H1 (cell line): ENCODE measurements around the gene TMEM165. TPM values are rescaled to one million over a fixed set of nuclear protein-coding genes. Genes with fewer than 3 reads are reported as not detected.

Experiments used
- EP300 ChIP-seq, 2 experiments: IDR thresholded peaks; 1 replicate in 1 of 2; 2 replicates in 1 of 2; pipeline ENCODE4 v1.6.1; 2011 to 2012; ENCODE audit warnings: low read depth in 2 of 2, low read length in 2 of 2, mild to moderate bottlenecking in 2 of 2, borderline replicate concordance in 1 of 2, inconsistent platforms in 1 of 2, moderate library complexity in 1 of 2
- HDAC6 ChIP-seq: IDR thresholded peaks from one replicate; pipeline ENCODE4 v1.7.1; 2012; ENCODE audit warnings: low read depth, mild to moderate bottlenecking, inconsistent platforms, low read length, moderate library complexity
- KDM5A ChIP-seq: fragments of 200-600 bp; IDR thresholded peaks from 2 replicates; pipeline ENCODE4 v1.7.1; 2012; ENCODE audit warnings: mild to moderate bottlenecking, low read length, inconsistent platforms, mixed read lengths
- RFX5 ChIP-seq: IDR thresholded peaks from 2 replicates; pipeline ENCODE4 v1.6.1; 2011; ENCODE audit warnings: low read depth, low read length, improper control_type of control experiment, borderline replicate concordance
- polyA plus RNA-seq, 7 experiments: library from polyadenylated mRNA; depleted of rRNA in 3 of 7; stranded (reverse) in 5 of 7; unstranded in 2 of 7; fragments of >200 nt in 5 of 7; fragments of 200-250 nt in 2 of 7; gene quantifications; 1 replicate in 5 of 7; 2 replicates in 1 of 7; 4 replicates in 1 of 7; pipeline versions ENCODE4 v1.2.1 to v1.2.3, GENCODE V29; 2011 to 2013; ENCODE audit warnings: missing spikeins in 2 of 7, mixed read lengths in 2 of 7
- total RNA-seq: library from RNA; stranded (reverse); fragmentation: NEBNext Ultra II Directional; extraction: Animal tissue kit (Norgen Biotek cat#: 25700); gene quantifications from 2 replicates; pipeline ENCODE4 v1.2.1, GENCODE V29; 2021

TMEM165 gene
- total and polyA plus RNA-seq, 2 of the 8 experiments (the other 6 are each of a cell fraction or from before 2014, with no cell fraction given), result 85.5 to 125 TPM

DNA sequence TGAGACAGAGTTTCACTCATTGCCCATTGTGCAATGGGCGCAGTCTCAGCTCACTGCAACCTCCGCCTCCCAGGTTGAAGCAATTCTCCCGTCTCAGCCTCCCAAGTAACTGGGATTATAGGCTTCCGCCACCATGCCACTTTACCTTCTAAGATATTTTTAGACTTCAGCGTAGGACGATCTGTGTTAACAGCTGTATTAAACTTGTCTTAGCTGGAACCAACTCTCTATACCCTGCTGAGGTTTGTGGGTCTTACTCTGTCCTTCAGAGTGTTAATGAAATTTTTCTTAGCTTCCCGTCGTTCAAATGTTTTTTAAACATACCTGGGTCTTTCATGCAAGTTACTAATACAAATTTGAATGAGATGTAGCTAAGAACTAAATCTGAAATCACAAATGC lies 14.7 kb downstream of the TMEM165 start (continued):
- TF ChIP-seq KDM5A (no peak), HDAC6 (no peak), EP300 (IDR thresholded peaks at IDR 0.05; ENCODE audit: borderline replicate concordance in 1 of 2, low read depth in 2 of 2, low read length in 2 of 2) (no peak), RFX5 (no peak)
